ENCODE data around the gene NRTN.

DNA sequence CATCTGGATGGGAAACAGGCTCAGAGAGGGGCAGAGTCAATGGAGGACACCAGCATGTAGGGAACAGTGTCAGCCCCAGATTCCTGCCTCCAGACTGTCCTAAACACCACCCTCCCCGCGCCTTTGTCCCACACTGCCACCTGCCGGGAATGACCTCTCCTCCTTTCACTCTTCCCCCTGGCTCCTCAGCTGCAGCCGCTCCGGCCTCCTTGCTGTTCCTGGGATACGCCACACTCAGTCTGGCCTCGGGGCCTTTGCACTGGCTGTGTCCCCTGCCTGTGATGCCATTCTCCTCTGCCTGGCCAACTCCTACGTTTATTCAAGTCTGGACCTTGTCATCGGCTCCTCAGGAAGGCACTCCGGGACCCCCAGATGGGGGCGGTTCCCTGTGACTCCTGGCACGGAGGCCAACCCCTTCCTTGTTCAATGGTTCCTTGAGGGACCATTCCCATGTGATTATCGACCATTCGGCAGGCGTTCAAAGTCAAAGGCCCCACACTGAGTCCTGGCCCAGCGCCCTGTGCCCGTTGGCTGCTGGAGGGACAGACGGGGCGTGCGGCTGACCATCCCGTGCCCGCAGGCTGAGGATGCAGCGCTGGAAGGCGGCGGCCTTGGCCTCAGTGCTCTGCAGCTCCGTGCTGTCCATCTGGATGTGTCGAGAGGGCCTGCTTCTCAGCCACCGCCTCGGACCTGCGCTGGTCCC is 18.9 kb downstream of the NRTN start:
- TF ChIP-seq, protein P1, sequence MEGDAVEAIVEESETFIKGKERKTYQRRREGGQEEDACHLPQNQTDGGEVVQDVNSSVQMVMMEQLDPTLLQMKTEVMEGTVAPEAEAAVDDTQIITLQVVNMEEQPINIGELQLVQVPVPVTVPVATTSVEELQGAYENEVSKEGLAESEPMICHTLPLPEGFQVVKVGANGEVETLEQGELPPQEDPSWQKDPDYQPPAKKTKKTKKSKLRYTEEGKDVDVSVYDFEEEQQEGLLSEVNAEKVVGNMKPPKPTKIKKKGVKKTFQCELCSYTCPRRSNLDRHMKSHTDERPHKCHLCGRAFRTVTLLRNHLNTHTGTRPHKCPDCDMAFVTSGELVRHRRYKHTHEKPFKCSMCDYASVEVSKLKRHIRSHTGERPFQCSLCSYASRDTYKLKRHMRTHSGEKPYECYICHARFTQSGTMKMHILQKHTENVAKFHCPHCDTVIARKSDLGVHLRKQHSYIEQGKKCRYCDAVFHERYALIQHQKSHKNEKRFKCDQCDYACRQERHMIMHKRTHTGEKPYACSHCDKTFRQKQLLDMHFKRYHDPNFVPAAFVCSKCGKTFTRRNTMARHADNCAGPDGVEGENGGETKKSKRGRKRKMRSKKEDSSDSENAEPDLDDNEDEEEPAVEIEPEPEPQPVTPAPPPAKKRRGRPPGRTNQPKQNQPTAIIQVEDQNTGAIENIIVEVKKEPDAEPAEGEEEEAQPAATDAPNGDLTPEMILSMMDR (IDR thresholded peaks at IDR 0.05), result no peak
- no peak for TF ChIP-seq EZH2 (IDR thresholded peaks at IDR 0.05; ENCODE audit: borderline replicate concordance, insufficient read depth, low read depth, low read length, poor library complexity, severe bottlenecking)

Measured in B cell (primary cell).